H9 (cell line): ENCODE results near the gene GAK. TPM values are rescaled to one million over a fixed set of nuclear protein-coding genes. Genes with fewer than 3 reads are reported as not detected.

Experiments
- DNase-seq: peaks from one replicate; pipeline ENCODE4 v3.0.0-alpha.2; 2017
- H2AFZ ChIP-seq: one replicate; pipeline ENCODE4 v1.6.1; 2013; ENCODE audit warnings: mild to moderate bottlenecking, low read length, control low read depth, moderate library complexity
- H2AK5ac ChIP-seq: 2 replicates; pipeline ENCODE4 v1.6.1; 2013; ENCODE audit warnings: low read length, control low read depth, mixed read lengths; ENCODE audit not compliant: insufficient read length
- H2BK120ac ChIP-seq: one replicate; pipeline ENCODE4 v1.6.1; 2013; ENCODE audit warnings: low read depth, mild to moderate bottlenecking, low read length, control low read depth, inconsistent platforms; ENCODE audit not compliant: poor library complexity, severe bottlenecking
- H2BK12ac ChIP-seq: 2 replicates; pipeline ENCODE4 v1.6.1; 2013; ENCODE audit warnings: low read length, control low read depth, mixed read lengths, low read depth; ENCODE audit not compliant: insufficient read length
- H2BK15ac ChIP-seq: 2 replicates; pipeline ENCODE4 v1.6.1; 2013; ENCODE audit warnings: low read depth, low read length, control low read depth
- H2BK20ac ChIP-seq: one replicate; pipeline ENCODE4 v1.6.1; 2013; ENCODE audit warnings: low read depth, mild to moderate bottlenecking, low read length, control low read depth, inconsistent platforms; ENCODE audit not compliant: poor library complexity, severe bottlenecking
- H2BK5ac ChIP-seq: 2 replicates; pipeline ENCODE4 v1.6.1; 2013; ENCODE audit warnings: low read length, control low read depth, mixed read lengths; ENCODE audit not compliant: insufficient read length
- H3K14ac ChIP-seq: 2 replicates; pipeline ENCODE4 v1.6.1; 2013; ENCODE audit warnings: low read length, control low read depth; ENCODE audit not compliant: insufficient read depth
- H3K18ac ChIP-seq: 2 replicates; pipeline ENCODE4 v1.6.1; 2013; ENCODE audit warnings: low read depth, mild to moderate bottlenecking, mixed read lengths, low read length, control low read depth; ENCODE audit not compliant: insufficient read length
- H3K23ac ChIP-seq: 2 replicates; pipeline ENCODE4 v1.6.1; 2013; ENCODE audit warnings: low read length, control low read depth, mixed read lengths, low read depth; ENCODE audit not compliant: insufficient read length
- H3K23me2 ChIP-seq: 2 replicates; pipeline ENCODE4 v1.6.1; 2013; ENCODE audit warnings: low read depth, mild to moderate bottlenecking, mixed read lengths, low read length, control low read depth; ENCODE audit not compliant: insufficient read length, poor library complexity, severe bottlenecking
- H3K27ac ChIP-seq: 2 replicates; pipeline ENCODE4 v1.5.1; 2013; ENCODE audit warnings: low read length, control low read depth, mixed read lengths, low read depth; ENCODE audit not compliant: insufficient read length
- H3K27me3 ChIP-seq: 2 replicates; pipeline ENCODE4 v1.6.1; 2013; ENCODE audit warnings: low read length, control low read depth, inconsistent platforms; ENCODE audit not compliant: insufficient read depth
- H3K4ac ChIP-seq: 2 replicates; pipeline ENCODE4 v1.6.1; 2013; ENCODE audit warnings: low read depth, mild to moderate bottlenecking, control low read depth, inconsistent platforms, low read length, moderate library complexity
- H3K4me1 ChIP-seq: 2 replicates; pipeline ENCODE4 v1.6.1; 2013; ENCODE audit warnings: low read length, control low read depth, inconsistent platforms; ENCODE audit not compliant: insufficient read depth
- H3K4me2 ChIP-seq: 2 replicates; pipeline ENCODE4 v1.6.1; 2013; ENCODE audit warnings: low read length, control low read depth, mixed read lengths; ENCODE audit not compliant: insufficient read length, insufficient read depth
- H3K56ac ChIP-seq: 2 replicates; pipeline ENCODE4 v1.6.1; 2013; ENCODE audit warnings: low read depth, mild to moderate bottlenecking, mixed read lengths, low read length, control low read depth; ENCODE audit not compliant: insufficient read length
- H3K79me1 ChIP-seq: 2 replicates; pipeline ENCODE4 v1.6.1; 2013; ENCODE audit warnings: low read depth, mild to moderate bottlenecking, moderate library complexity, low read length, control low read depth, inconsistent platforms; ENCODE audit not compliant: insufficient read depth, poor library complexity, severe bottlenecking
- H3K79me2 ChIP-seq: 2 replicates; pipeline ENCODE4 v1.6.1; 2013; ENCODE audit warnings: low read length, control low read depth, inconsistent platforms; ENCODE audit not compliant: insufficient read depth
- H3K9ac ChIP-seq: 2 replicates; pipeline ENCODE4 v1.6.1; 2013; ENCODE audit warnings: low read length, control low read depth, mixed read lengths; ENCODE audit not compliant: insufficient read length; ENCODE audit errors: extremely low read depth
- H3K9me3 ChIP-seq: one replicate; pipeline ENCODE4 v1.6.1; 2013; ENCODE audit warnings: low read depth, low read length, inconsistent platforms; ENCODE audit not compliant: control insufficient read depth
- H3T11ph ChIP-seq: one replicate; pipeline ENCODE4 v1.6.1; 2013; ENCODE audit warnings: mild to moderate bottlenecking, low read length, control low read depth, inconsistent platforms
- H4K20me1 ChIP-seq: one replicate; pipeline ENCODE4 v1.6.1; 2013; ENCODE audit not compliant: control insufficient read depth, insufficient read length, insufficient read depth
- H4K5ac ChIP-seq: 2 replicates; pipeline ENCODE4 v1.6.1; 2013; ENCODE audit warnings: low read depth, mild to moderate bottlenecking, mixed read lengths, low read length, control low read depth; ENCODE audit not compliant: insufficient read length
- H4K8ac ChIP-seq: replicated peaks from 2 replicates; pipeline ENCODE4 v1.6.1; 2013; ENCODE audit warnings: low read length, control low read depth, mixed read lengths, low read depth; ENCODE audit not compliant: insufficient read length
- H4K91ac ChIP-seq: 2 replicates; pipeline ENCODE4 v1.6.1; 2013; ENCODE audit warnings: low read depth, mild to moderate bottlenecking, moderate library complexity, mixed read lengths, low read length, control low read depth; ENCODE audit not compliant: insufficient read length
- H3K27ac Mint-ChIP-seq, 3 experiments: 2 replicates in 2 of 3; 3 replicates in 1 of 3; pipeline ENCODE4 v1.8.0; 2020 to 2021; ENCODE audit warnings: mixed read lengths in 3 of 3, mild to moderate bottlenecking in 1 of 3, moderate library complexity in 1 of 3
- H3K27me3 Mint-ChIP-seq: 2 replicates; pipeline ENCODE4 v1.8.0; 2021; ENCODE audit warnings: low read depth, mild to moderate bottlenecking, moderate library complexity, mixed read lengths
- H3K36me3 Mint-ChIP-seq, 3 experiments: 2 replicates in 2 of 3; 3 replicates in 1 of 3; pipeline ENCODE4 v1.8.0; 2020 to 2021; ENCODE audit warnings: low read depth in 3 of 3, mixed read lengths in 3 of 3; ENCODE audit not compliant: insufficient read depth in 1 of 3
- H3K4me1 Mint-ChIP-seq, 2 experiments: 2 replicates each; pipeline ENCODE4 v1.8.0; 2020; ENCODE audit warnings: mixed read lengths in 2 of 2
- H3K4me3 Mint-ChIP-seq, 2 experiments: 2 replicates in 1 of 2; 3 replicates in 1 of 2; pipeline ENCODE4 v1.8.0; 2020 to 2021; ENCODE audit warnings: mild to moderate bottlenecking in 2 of 2, mixed read lengths in 2 of 2, moderate library complexity in 1 of 2
- H3K9me3 Mint-ChIP-seq, 2 experiments: 2 replicates in 1 of 2; 3 replicates in 1 of 2; pipeline ENCODE4 v1.8.0; 2020; ENCODE audit warnings: mild to moderate bottlenecking in 2 of 2, mixed read lengths in 2 of 2, moderate library complexity in 1 of 2
- CTCF ChIP-seq: fragments of 200-600 bp; sonication (generic); conservative IDR thresholded peaks from 3 replicates; pipeline ENCODE4 v1.8.0; 2021; ENCODE audit warnings: antibody characterized with exemption, mild to moderate bottlenecking
- whole genome bisulfite sequencing: extraction: QIAGEN DNeasy Blood & Tissue Kit; methylation state at CpG from one replicate; pipeline ENCODE4 v1.1.7; 2013; ENCODE audit warnings: missing lambda C conversion rate, low lambda C conversion rate, mixed read lengths; ENCODE audit not compliant: insufficient read length; ENCODE audit errors: extremely low coverage; 5-methylcytosine and 5-hydroxymethylcytosine counted together
- total RNA-seq: library from RNA; stranded (reverse); gene quantifications from 2 replicates; pipeline ENCODE4 v1.2.1, GENCODE V29; 2021

GAK gene
- total RNA-seq, 1 experiment from 2014 or later: 80.7 TPM

GRCh38 chr4:834368-835147, 97.6 kb downstream of the GAK start:
- Histone ChIP-seq H2AFZ (no peak overlapping the region), H4K5ac (no peak overlapping the region), H3K4me2 (no peak overlapping the region), H2BK15ac (no peak overlapping the region), H3K14ac (no peak overlapping the region), H2BK12ac (no peak overlapping the region), H4K91ac (no peak overlapping the region), H2AK5ac (no peak overlapping the region), H3K4me1 (no peaks in the 10 kb centered on the region), H3K27ac (no peak overlapping the region), H3K27me3 (no peaks in the 10 kb centered on the region), H3K23ac (no peak overlapping the region), H2BK120ac (no peak overlapping the region), H3T11ph (no peak overlapping the region), H3K56ac (no peak overlapping the region), H3K18ac (no peak overlapping the region), H4K20me1 (no peaks in the 10 kb centered on the region), H2BK20ac (no peak overlapping the region), H3K4ac (no peak overlapping the region), H3K9me3 (no peaks in the 10 kb centered on the region), H3K79me1 (no peaks in the 10 kb centered on the region), H3K9ac (no peak overlapping the region), H4K8ac (no peak overlapping the region), H3K79me2 (no peaks in the 10 kb centered on the region), H2BK5ac (no peak overlapping the region), H3K23me2 (no peaks in the 10 kb centered on the region)
- DNase-seq: no peak
- H3K36me3 Mint-ChIP-seq: peaks cover 0 to 3% (median 0%) of the 10 kb centered on the region in 3 experiments; a peak in 3 of 7 replicates
- H3K4me1 Mint-ChIP-seq: no peaks in the 10 kb centered on the region
- peaks cover 13 to 17% of the 10 kb centered on the region in 2 experiments; a peak in 4 of 5 replicates for H3K9me3 Mint-ChIP-seq
- no peak for TF ChIP-seq CTCF
- peaks cover 39% of the 10 kb centered on the region for H3K27me3 Mint-ChIP-seq
- no peak overlapping the region for H3K4me3 Mint-ChIP-seq
- WGBS: no CpG with 5 or more reads among the region's 29 CpGs
- H3K27ac Mint-ChIP-seq: no peak overlapping the region
